NB4 (cell line): ENCODE measurements around the gene IARS2.
"Not testable (repeated sequence)": the region's sequence is repeated elsewhere in the genome, so short reads cannot be mapped to it uniquely, and the experiment has no call there.

Source experiments
- DNase-seq: peaks from one replicate; pipeline ENCODE4 v3.0.0; 2010; ENCODE audit warnings: low read depth
- H3K4me3 ChIP-seq: one replicate; pipeline ENCODE4 v1.5.1; 2011; ENCODE audit warnings: mild to moderate bottlenecking, low read depth, low read length, moderate library complexity
- CTCF ChIP-seq: IDR thresholded peaks from one replicate; pipeline ENCODE4 v1.5.1; 2012; ENCODE audit warnings: low read depth, low read length
- MAX ChIP-seq: IDR thresholded peaks from 2 replicates; pipeline ENCODE4 v1.6.1; 2011; ENCODE audit warnings: low read depth, low read length
- MYC ChIP-seq: IDR thresholded peaks from 2 replicates; pipeline ENCODE4 v1.6.1; 2011; ENCODE audit warnings: low read depth, low read length
- POLR2A ChIP-seq: IDR thresholded peaks from 2 replicates; pipeline ENCODE4 v1.6.1; 2011; ENCODE audit warnings: mild to moderate bottlenecking; ENCODE audit not compliant: insufficient read length; ENCODE audit errors: extremely low read depth

The IARS2 gene

GRCh38 chr1:220077887-220078286 is 16.0 kb upstream of the IARS2 start:
- no peak overlapping the region for H3K4me3 ChIP-seq
- peak; percentile 14 for DNase-seq
- TF ChIP-seq CTCF (no peak), POLR2A (no peak), MAX (no peak), MYC (no peak)

DNA sequence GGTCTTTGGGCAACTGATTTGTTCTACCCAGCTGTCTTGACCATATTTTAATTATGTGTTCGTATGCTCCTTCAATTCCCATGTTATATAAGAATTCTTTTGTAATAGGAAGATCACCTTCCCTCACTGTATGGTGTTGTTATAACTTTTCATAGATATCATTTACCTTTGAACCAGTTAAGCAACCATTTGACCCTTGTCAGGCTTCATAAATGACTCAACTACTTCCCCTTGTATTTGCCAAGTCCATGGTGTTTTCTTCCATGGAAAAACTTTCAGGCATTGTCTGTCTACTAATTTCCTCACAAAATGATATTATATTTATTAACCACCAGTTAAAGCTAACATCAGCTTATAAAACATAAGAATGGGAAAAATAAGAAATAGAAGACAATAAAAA is 9.5 kb upstream of the IARS2 start:
- H3K4me3 ChIP-seq: no peak overlapping the region
- TF ChIP-seq MAX (no peak), POLR2A (no peak), MYC (no peak), CTCF (no peak)
- no peak for DNase-seq

DNA sequence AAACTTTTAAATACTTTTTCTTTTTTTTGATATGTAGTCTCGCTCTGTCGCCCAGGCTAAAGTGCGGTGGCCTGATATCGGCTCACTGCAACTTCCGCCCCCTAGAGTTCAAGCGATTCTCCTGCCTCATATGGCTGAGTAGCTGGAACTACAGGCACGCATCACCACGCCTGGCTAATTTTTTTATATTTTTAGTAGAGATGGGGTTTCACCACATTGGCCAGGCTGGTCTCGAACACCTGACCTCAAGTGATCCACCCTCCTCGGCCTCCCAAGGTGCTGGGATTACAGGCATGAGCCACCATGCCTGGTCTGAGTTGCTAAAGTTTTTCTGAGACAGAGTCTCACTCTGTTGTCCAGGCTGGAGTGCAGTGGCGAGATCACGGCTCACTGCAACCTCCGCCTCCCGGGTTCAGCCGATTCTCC is 7.7 kb upstream of the IARS2 start:
- not testable (repeated sequence) for H3K4me3 ChIP-seq
- DNase-seq: peak; percentile 21
- peak; percentile 21 for TF ChIP-seq CTCF

GRCh38 chr1:220089650-220090556 is 4.0 kb upstream of the IARS2 start, which contains the start of gene BPNT1:
BPNT1 (minus strand) TSS chr1:220089788; CDS start chr1:220079846, 9,942 bp downstream.
- peak; percentile 94 for DNase-seq
- TF ChIP-seq MYC: peak; percentile 68; the same call in 1 of the 2 replicates
- no peak for TF ChIP-seq CTCF
- peak; percentile 66 for TF ChIP-seq POLR2A
- 0 out of 2 replicates have a peak, but pooled peaks have one; percentile 53 for TF ChIP-seq MAX
- peak within 1 kb of the TSS; percentile 96 for H3K4me3 ChIP-seq

DNA sequence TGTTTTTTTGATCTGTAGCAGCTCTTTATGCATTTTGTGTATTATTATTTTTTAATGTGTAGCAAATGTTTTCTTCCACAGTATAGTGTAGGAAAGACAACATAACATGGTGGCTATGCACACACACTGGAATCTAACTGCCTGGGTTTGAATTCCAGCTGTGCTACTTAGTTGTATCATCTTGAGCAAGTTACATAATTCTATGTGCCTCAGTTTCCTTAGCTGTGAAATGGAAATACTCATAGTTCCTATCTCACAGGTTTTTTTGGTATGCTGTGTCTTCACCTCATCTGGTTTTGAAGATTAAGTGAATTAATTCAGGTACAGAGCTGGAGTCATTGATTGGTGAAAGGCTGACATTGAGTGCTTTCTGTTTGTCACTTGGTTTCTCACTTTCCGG is 1.2 kb upstream of the IARS2 start:
- TF ChIP-seq MYC (no peak), CTCF (no peak), POLR2A (no peak), MAX (no peak)
- no peak overlapping the region for H3K4me3 ChIP-seq

More for the DNA sequence above, 1.2 kb upstream of the IARS2 start:
- DNase-seq: no peak
